DMS153 (cell line): ENCODE results near the gene ANKLE2.
A peak's percentile ranks its signal among the peaks of the same experiment; 100 is the strongest.

Experiments used
- DNase-seq: peaks from one replicate; lab custom pipeline; 2025; lab: John Stamatoyannopoulos, UW

The ANKLE2 gene

GRCh38 chr12:132687211-132688164 lies 74.1 kb downstream of the ANKLE2 start, which contains the start of the genes POLE and PXMP2:
Gene POLE, minus strand, starts transcription at chr12:132687342. Its CDS starts 27 bp downstream, at chr12:132687315.
Gene PXMP2, plus strand, starts transcription at chr12:132687587. Its CDS starts 84 bp downstream, at chr12:132687671.
- DNase-seq = peak; percentile 91

GRCh38 chr12:132686825-132687210 lies 74.8 kb downstream of the ANKLE2 start:
- no peak for DNase-seq

- DNase-seq = no peak
Measured at GRCh38 chr12:132685400-132685799, 76.2 kb downstream of the ANKLE2 start.

GRCh38 chr12:132677492-132677891 lies 84.1 kb downstream of the ANKLE2 start:
- DNase-seq = no peak

- DNase-seq = no peak
Measured at GRCh38 chr12:132675757-132676432, 85.7 kb downstream of the ANKLE2 start.
